CD4-positive, alpha-beta memory T cell (primary cell): ENCODE data around the gene TCF7. TPM values are rescaled to one million over a fixed set of nuclear protein-coding genes. Genes with fewer than 3 reads are reported as not detected.

ENCODE experiments used
- CTCF ChIA-PET: fragments of 350-600 bp; sonication (Branson Sonifier 250); formaldehyde crosslinking; loops from one replicate; lab custom pipeline; 2021; ENCODE audit warnings: inconsistent platforms; ENCODE audit not compliant: partially characterized antibody; lab: Charles Lee
- POLR2A ChIA-PET: fragments of 350-600 bp; sonication (Branson Sonifier 250); formaldehyde crosslinking; loops from one replicate; lab custom pipeline; 2021; ENCODE audit not compliant: partially characterized antibody; lab: Charles Lee
- DNase-seq, 5 donors: peaks; one replicate each; pipeline versions ENCODE4 v3.0.0 to v3.0.0-alpha.2; 2020 to 2022; ENCODE audit warnings: mixed read lengths in 1 of 5
- H3K27ac ChIP-seq: one replicate; pipeline ENCODE4 v1.7.0; 2013; ENCODE audit warnings: low read depth, low read length
- H3K27me3 ChIP-seq: 2 replicates; pipeline ENCODE4 v1.7.0; 2013; ENCODE audit warnings: mild to moderate bottlenecking, low read length, moderate library complexity; ENCODE audit not compliant: insufficient read depth
- H3K36me3 ChIP-seq: 2 replicates; pipeline ENCODE4 v1.7.0; 2013; ENCODE audit warnings: mild to moderate bottlenecking, low read length, moderate library complexity; ENCODE audit not compliant: insufficient read depth
- H3K4me1 ChIP-seq: 2 replicates; pipeline ENCODE4 v1.7.0; 2013; ENCODE audit warnings: mild to moderate bottlenecking, low read length, moderate library complexity; ENCODE audit not compliant: insufficient read depth
- H3K4me3 ChIP-seq, 2 donors: one replicate each; pipeline ENCODE4 v1.7.0; 2013; ENCODE audit warnings: low read length in 2 of 2, mild to moderate bottlenecking in 1 of 2
- H3K9me3 ChIP-seq, 2 donors: one replicate each; pipeline ENCODE4 v1.7.0; 2013; ENCODE audit warnings: low read length in 2 of 2, control low read depth in 1 of 2; ENCODE audit not compliant: control insufficient read depth in 1 of 2
- H3K27ac Mint-ChIP-seq, 7 donors: one replicate each; pipeline ENCODE4 v1.8.0; 2020 to 2021; ENCODE audit warnings: mixed read lengths in 7 of 7, mild to moderate bottlenecking in 6 of 7, inconsistent platforms in 3 of 7, moderate library complexity in 3 of 7
- H3K27me3 Mint-ChIP-seq, 2 donors: one replicate each; pipeline ENCODE4 v1.8.0; 2020 to 2021; ENCODE audit warnings: mixed read lengths in 2 of 2
- H3K36me3 Mint-ChIP-seq, 2 donors: one replicate each; pipeline ENCODE4 v1.8.0; 2020 to 2021; ENCODE audit warnings: mixed read lengths in 2 of 2, inconsistent platforms in 1 of 2, mild to moderate bottlenecking in 1 of 2
- H3K4me1 Mint-ChIP-seq, 4 donors: one replicate each; pipeline ENCODE4 v1.8.0; 2020 to 2021; ENCODE audit warnings: mixed read lengths in 4 of 4, mild to moderate bottlenecking in 1 of 4
- H3K4me3 Mint-ChIP-seq, 8 donors: one replicate each; pipeline ENCODE4 v1.8.0; 2020 to 2021; ENCODE audit warnings: mixed read lengths in 8 of 8, mild to moderate bottlenecking in 7 of 8, moderate library complexity in 6 of 8, inconsistent platforms in 3 of 8
- H3K9me3 Mint-ChIP-seq, 8 donors: one replicate each; pipeline ENCODE4 v1.8.0; 2020 to 2021; ENCODE audit warnings: mixed read lengths in 8 of 8, mild to moderate bottlenecking in 5 of 8, inconsistent platforms in 3 of 8, moderate library complexity in 1 of 8
- intact Hi-C: fragments of 100-400 bp; cut with micrococcal nuclease; formaldehyde crosslinking; loops from one replicate; pipeline ENCODE4 v1.15.1; 2023
- polyA plus RNA-seq, 2 donors: library from polyadenylated mRNA; unstranded; fragments of 300-500 nt; fragmentation: Illumina TruSeq; gene quantifications; one replicate each; pipeline ENCODE4 v1.2.3, GENCODE V29; 2021
- total RNA-seq, 2 experiments: library from RNA; stranded (reverse); gene quantifications; one replicate each; pipeline ENCODE4 v1.2.3, GENCODE V29; 2021

The TCF7 gene
- total and polyA plus RNA-seq, 4 experiments from 2014 or later = 102 to 841 (median 622) TPM

GRCh38 chr5:134127988-134128647, 13.6 kb downstream of the TCF7 start:
- CTCF ChIA-PET = interaction anchor here (11.1 kb wide), 1 partner anchor 86 kb away, joined by 113 read pairs; no protein-coding TSS in a partner anchor
- Histone ChIP-seq H3K9me3 (no peaks in the 10 kb centered on the region), H3K27me3 (no peaks in the 10 kb centered on the region), H3K36me3 (peaks cover 68% of the 10 kb centered on the region), H3K4me1 (peaks cover 100% of the 10 kb centered on the region), H3K4me3 (peak overlapping the region; percentile 54 to 68), H3K27ac (peak overlapping the region; percentile 97)
- peak overlapping the region; percentile 95 to 99 (median 98) for H3K27ac Mint-ChIP-seq
- H3K27me3 Mint-ChIP-seq = no peaks in the 10 kb centered on the region
- H3K4me1 Mint-ChIP-seq = peaks cover 54 to 99% (median 84%) of the 10 kb centered on the region in 4 donors
- H3K9me3 Mint-ChIP-seq = no peaks in the 10 kb centered on the region
- intact Hi-C loops = no loop called here
- peaks cover 66 to 92% of the 10 kb centered on the region in 2 donors for H3K36me3 Mint-ChIP-seq
- peak overlapping the region; percentile 86 to 99 (median 96) for H3K4me3 Mint-ChIP-seq
- POLR2A ChIA-PET = interaction anchor here (1.5 to 22.2 kb wide), 6 partner anchors 48 to 123 kb away, joined by 8 to 192 read pairs (median 12); partner anchors contain the start of genes PPP2CA, SKP1 and VDAC1
- DNase-seq = peak in 1 of 5 donors; percentile 57

DNA sequence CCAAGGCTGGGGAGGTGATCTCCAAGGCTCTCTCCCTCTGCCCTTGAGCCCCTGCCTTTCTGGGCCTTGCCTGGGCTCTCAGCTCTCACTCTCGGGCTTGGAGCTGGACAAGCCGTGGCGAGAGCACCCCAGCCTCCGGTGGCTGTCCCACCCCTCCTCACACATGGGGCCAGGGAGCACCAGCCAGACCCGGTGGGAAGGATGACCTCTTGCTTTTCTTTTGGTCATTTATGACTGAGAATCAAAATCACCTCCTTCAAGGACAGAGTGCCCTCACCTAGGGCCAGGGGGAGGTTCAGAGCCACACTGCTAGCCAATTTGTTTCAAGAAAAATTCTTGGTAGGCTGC, 14.1 kb downstream of the TCF7 start:
- H3K27ac Mint-ChIP-seq = peak overlapping the region; percentile 95 to 99 (median 98)
- H3K36me3 ChIP-seq = peaks cover 68% of the 10 kb centered on the region
- H3K4me3 ChIP-seq = peak overlapping the region; percentile 54 to 68

GRCh38 chr5:134129411-134130238, 15.1 kb downstream of the TCF7 start:
- peaks cover 52 to 100% (median 84%) of the 10 kb centered on the region in 4 donors for H3K4me1 Mint-ChIP-seq
- H3K9me3 ChIP-seq = no peaks in the 10 kb centered on the region
- DNase-seq = peak in 4 of 5 donors; percentile 46 to 75 (median 54)
- H3K36me3 Mint-ChIP-seq = peaks cover 66 to 87% of the 10 kb centered on the region in 2 donors
- H3K27me3 ChIP-seq = no peaks in the 10 kb centered on the region
- H3K4me1 ChIP-seq = peaks cover 100% of the 10 kb centered on the region
- ChIA-PET CTCF (interaction anchor here (11.1 kb wide), 1 partner anchor 87 kb away, joined by 113 read pairs; no protein-coding TSS in a partner anchor), POLR2A (interaction anchor here (0.9 to 22.2 kb wide), 8 partner anchors 47 to 125 kb away, joined by 4 to 192 read pairs (median 10); partner anchors contain the start of genes PPP2CA, SKP1 and VDAC1)
- intact Hi-C loops = loop anchor here (1.0 kb wide), 1 partner anchor 12 kb away; no protein-coding TSS in a partner anchor
- no peaks in the 10 kb centered on the region for H3K27me3 Mint-ChIP-seq
- peak overlapping the region; percentile 54 to 68 for H3K4me3 ChIP-seq
- peaks cover 69% of the 10 kb centered on the region for H3K36me3 ChIP-seq
- H3K27ac ChIP-seq = peak overlapping the region; percentile 97
- H3K9me3 Mint-ChIP-seq = no peaks in the 10 kb centered on the region
- H3K27ac Mint-ChIP-seq = peak overlapping the region; percentile 95 to 99 (median 98)
- peak overlapping the region; percentile 86 to 99 (median 96) for H3K4me3 Mint-ChIP-seq

More for the DNA sequence above, 14.1 kb downstream of the TCF7 start:
- DNase-seq = no peak
- peaks cover 64 to 92% of the 10 kb centered on the region in 2 donors for H3K36me3 Mint-ChIP-seq
- H3K4me1 ChIP-seq = peaks cover 100% of the 10 kb centered on the region
- intact Hi-C loops = no loop called here
- peak overlapping the region; percentile 97 for H3K27ac ChIP-seq
- no peaks in the 10 kb centered on the region for H3K27me3 Mint-ChIP-seq
- H3K9me3 Mint-ChIP-seq = no peaks in the 10 kb centered on the region
- H3K4me3 Mint-ChIP-seq = peak overlapping the region; percentile 86 to 99 (median 96)
- ChIA-PET POLR2A (interaction anchor here (1.5 to 22.2 kb wide), 6 partner anchors 48 to 124 kb away, joined by 8 to 192 read pairs (median 12); partner anchors contain the start of genes PPP2CA, SKP1 and VDAC1), CTCF (interaction anchor here (11.1 kb wide), 1 partner anchor 86 kb away, joined by 113 read pairs; no protein-coding TSS in a partner anchor)
- no peaks in the 10 kb centered on the region for H3K9me3 ChIP-seq
- H3K4me1 Mint-ChIP-seq = peaks cover 52 to 99% (median 84%) of the 10 kb centered on the region in 4 donors
- no peaks in the 10 kb centered on the region for H3K27me3 ChIP-seq

DNA sequence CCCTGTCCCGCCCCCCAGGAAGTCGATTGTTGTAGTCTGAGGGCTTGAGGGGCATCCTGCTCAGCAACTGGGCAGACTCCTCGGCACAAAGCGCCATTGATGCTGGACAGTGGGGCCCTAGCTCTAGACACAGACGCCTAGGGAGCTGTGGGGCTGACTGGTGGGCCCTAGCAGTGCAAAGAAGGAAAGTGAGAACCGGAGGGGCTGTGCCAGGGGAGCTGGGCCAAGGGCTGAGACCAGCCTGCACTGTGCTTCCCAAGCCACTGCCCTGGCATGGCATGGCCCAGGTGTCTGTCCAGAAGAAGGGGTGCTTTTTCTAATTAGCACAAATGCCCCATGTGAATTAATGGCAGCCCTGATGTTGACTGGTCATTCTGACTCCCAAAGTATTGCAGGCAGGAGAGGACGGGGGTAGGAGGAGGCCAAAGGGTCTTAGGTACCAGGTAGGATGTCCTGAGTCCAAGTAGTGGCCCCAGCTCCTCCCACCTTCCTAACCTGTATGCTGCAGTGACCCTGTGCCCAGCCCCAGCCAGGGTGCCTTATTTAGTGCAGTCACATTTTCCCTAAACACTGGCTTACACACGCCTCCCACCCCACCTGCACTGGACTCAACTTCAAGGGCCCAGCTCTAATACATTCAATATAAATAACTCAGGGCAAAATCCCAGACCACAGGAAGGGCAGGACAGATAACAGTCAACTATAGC, 15.9 kb downstream of the TCF7 start:
- Histone ChIP-seq H3K9me3 (no peaks in the 10 kb centered on the region), H3K36me3 (peaks cover 72% of the 10 kb centered on the region), H3K27ac (peak overlapping the region; percentile 97), H3K4me3 (peak overlapping the region; percentile 54 to 68), H3K4me1 (peaks cover 100% of the 10 kb centered on the region), H3K27me3 (no peaks in the 10 kb centered on the region)
- H3K9me3 Mint-ChIP-seq = no peaks in the 10 kb centered on the region
- no peaks in the 10 kb centered on the region for H3K27me3 Mint-ChIP-seq
- peak overlapping the region; percentile 86 to 99 (median 96) for H3K4me3 Mint-ChIP-seq
- peaks cover 58 to 100% (median 86%) of the 10 kb centered on the region in 4 donors for H3K4me1 Mint-ChIP-seq
- peak in 1 of 5 donors; percentile 56 for DNase-seq
- peaks cover 70 to 88% of the 10 kb centered on the region in 2 donors for H3K36me3 Mint-ChIP-seq
- H3K27ac Mint-ChIP-seq = peak overlapping the region; percentile 95 to 99 (median 98)
- ChIA-PET CTCF (interaction anchor here (0.6 to 11.1 kb wide), 2 partner anchors 88 to 516 kb away, joined by 4 to 113 read pairs; no protein-coding TSS in a partner anchor), POLR2A (interaction anchor here (1.8 to 22.2 kb wide), 4 partner anchors 46 to 96 kb away, joined by 10 to 192 read pairs (median 22); partner anchors contain the start of genes PPP2CA and SKP1)
- intact Hi-C loops = no loop called here

DNA sequence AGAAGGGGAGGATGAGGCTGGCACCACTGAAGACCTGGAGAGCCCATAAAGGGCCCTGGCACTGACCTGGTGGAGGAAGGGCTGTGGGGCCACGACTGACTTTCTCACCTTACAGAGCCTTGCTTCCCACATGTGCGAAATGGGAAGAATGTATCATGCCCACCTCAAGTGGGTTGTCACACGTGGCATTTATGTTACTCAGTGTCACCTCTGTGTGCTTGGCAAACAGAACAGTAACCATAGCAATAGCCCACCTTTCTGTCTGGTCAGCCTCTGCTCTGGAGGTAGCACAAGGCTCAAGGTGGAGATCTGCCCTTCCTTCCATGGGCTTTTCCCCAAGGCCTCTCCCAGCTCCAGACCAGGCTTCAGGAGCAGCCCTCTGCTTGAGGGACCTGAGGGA, 16.7 kb downstream of the TCF7 start:
- peak in 1 of 5 donors; percentile 71 for DNase-seq
- ChIA-PET POLR2A (interaction anchor here (6.2 to 23.7 kb wide), 3 partner anchors 59 to 91 kb away, joined by 32 to 313 read pairs (median 192); no protein-coding TSS in a partner anchor), CTCF (interaction anchor here (11.1 kb wide), 1 partner anchor 89 kb away, joined by 113 read pairs; no protein-coding TSS in a partner anchor)
- Mint-ChIP-seq H3K27me3 (no peaks in the 10 kb centered on the region), H3K36me3 (peaks cover 70 to 87% of the 10 kb centered on the region in 2 donors), H3K4me3 (peak overlapping the region; percentile 86 to 99 (median 96)), H3K9me3 (no peaks in the 10 kb centered on the region), H3K4me1 (peaks cover 62 to 100% (median 86%) of the 10 kb centered on the region in 4 donors), H3K27ac (peak overlapping the region; percentile 95 to 99 (median 98))
- Histone ChIP-seq H3K4me1 (peaks cover 100% of the 10 kb centered on the region), H3K9me3 (no peaks in the 10 kb centered on the region), H3K36me3 (peaks cover 79% of the 10 kb centered on the region), H3K27me3 (no peaks in the 10 kb centered on the region), H3K27ac (peak overlapping the region; percentile 97), H3K4me3 (peak overlapping the region; percentile 54 to 68)
- intact Hi-C loops = no loop called here
